Neural progenitor cell (in vitro differentiated cells): Measurements from ENCODE around the gene RASA1.

Experiments used
- EZH2 ChIP-seq: fragments of 200-600 bp; sonication (generic); IDR thresholded peaks from 2 replicates; pipeline ENCODE4 v1.6.1; 2017; ENCODE audit warnings: antibody characterized with exemption, mild to moderate bottlenecking, moderate library complexity
- TF ChIP-seq, protein P1 (sequence below): fragments of 200-600 bp; sonication (generic); IDR thresholded peaks from 2 replicates; pipeline ENCODE4 v1.5.1; 2017; ENCODE audit warnings: antibody characterized with exemption, mild to moderate bottlenecking

DNA sequence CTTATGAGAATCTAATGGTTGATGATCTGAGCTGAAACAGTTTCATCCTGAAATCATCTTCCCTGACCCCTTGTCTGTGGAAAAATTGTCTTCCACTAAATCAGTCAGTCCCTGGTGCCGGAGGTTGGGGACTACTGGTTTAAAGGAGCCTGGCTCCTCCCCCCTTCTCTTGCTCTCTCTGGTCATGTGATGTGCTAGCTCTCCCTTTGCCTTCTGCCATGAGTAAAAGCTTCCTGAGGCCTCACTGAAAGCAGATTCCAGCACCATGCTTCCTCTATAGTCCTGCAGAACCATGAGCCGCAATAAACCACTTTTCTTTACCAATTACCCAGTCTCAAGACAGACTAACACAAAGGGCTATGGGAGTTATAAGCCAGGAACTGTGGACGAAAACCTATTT is 54.7 kb downstream of the RASA1 start:
- TF ChIP-seq, protein P1, sequence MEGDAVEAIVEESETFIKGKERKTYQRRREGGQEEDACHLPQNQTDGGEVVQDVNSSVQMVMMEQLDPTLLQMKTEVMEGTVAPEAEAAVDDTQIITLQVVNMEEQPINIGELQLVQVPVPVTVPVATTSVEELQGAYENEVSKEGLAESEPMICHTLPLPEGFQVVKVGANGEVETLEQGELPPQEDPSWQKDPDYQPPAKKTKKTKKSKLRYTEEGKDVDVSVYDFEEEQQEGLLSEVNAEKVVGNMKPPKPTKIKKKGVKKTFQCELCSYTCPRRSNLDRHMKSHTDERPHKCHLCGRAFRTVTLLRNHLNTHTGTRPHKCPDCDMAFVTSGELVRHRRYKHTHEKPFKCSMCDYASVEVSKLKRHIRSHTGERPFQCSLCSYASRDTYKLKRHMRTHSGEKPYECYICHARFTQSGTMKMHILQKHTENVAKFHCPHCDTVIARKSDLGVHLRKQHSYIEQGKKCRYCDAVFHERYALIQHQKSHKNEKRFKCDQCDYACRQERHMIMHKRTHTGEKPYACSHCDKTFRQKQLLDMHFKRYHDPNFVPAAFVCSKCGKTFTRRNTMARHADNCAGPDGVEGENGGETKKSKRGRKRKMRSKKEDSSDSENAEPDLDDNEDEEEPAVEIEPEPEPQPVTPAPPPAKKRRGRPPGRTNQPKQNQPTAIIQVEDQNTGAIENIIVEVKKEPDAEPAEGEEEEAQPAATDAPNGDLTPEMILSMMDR: no peak
- TF ChIP-seq EZH2: no peak
